ENCODE data around the gene ZSCAN2. TPM values are rescaled to one million over a fixed set of nuclear protein-coding genes. Genes with fewer than 3 reads are reported as not detected.

Gene ZSCAN2
- total RNA-seq, 4 donors from 2014 or later: 0.59 to 30.0 (median 5.3) TPM

DNA sequence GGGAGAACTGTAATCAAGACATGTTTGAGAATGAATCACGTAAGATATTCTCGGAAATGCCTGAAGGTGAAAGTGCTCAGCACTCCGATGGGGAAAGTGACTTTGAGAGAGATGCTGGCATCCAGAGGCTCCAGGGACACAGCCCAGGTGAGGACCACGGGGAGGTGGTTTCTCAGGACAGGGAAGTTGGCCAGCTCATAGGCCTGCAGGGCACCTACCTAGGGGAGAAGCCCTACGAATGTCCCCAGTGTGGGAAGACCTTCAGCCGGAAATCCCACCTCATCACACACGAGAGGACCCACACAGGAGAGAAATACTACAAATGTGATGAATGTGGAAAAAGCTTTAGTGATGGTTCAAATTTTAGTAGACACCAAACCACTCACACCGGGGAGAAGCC is 19.8 kb downstream of the ZSCAN2 start:
- Histone ChIP-seq H3K9me3 (peaks cover 0 to 18% of the 10 kb centered on the region in 2 donors), H3K4me1 (no peaks in the 10 kb centered on the region), H3K27me3 (no peaks in the 10 kb centered on the region), H3K27ac (no peak overlapping the region), H3K36me3 (no peaks in the 10 kb centered on the region), H3K4me3 (no peak overlapping the region)
- intact Hi-C loops (cut with DNase I; ENCODE audit: low total_unique reads): no loop called here
- DNase-seq: no peak
- no peak for TF ChIP-seq POLR2A (IDR thresholded peaks at IDR 0.05)
- TF ChIP-seq, protein P1, sequence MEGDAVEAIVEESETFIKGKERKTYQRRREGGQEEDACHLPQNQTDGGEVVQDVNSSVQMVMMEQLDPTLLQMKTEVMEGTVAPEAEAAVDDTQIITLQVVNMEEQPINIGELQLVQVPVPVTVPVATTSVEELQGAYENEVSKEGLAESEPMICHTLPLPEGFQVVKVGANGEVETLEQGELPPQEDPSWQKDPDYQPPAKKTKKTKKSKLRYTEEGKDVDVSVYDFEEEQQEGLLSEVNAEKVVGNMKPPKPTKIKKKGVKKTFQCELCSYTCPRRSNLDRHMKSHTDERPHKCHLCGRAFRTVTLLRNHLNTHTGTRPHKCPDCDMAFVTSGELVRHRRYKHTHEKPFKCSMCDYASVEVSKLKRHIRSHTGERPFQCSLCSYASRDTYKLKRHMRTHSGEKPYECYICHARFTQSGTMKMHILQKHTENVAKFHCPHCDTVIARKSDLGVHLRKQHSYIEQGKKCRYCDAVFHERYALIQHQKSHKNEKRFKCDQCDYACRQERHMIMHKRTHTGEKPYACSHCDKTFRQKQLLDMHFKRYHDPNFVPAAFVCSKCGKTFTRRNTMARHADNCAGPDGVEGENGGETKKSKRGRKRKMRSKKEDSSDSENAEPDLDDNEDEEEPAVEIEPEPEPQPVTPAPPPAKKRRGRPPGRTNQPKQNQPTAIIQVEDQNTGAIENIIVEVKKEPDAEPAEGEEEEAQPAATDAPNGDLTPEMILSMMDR (IDR thresholded peaks at IDR 0.05): no peak

DNA sequence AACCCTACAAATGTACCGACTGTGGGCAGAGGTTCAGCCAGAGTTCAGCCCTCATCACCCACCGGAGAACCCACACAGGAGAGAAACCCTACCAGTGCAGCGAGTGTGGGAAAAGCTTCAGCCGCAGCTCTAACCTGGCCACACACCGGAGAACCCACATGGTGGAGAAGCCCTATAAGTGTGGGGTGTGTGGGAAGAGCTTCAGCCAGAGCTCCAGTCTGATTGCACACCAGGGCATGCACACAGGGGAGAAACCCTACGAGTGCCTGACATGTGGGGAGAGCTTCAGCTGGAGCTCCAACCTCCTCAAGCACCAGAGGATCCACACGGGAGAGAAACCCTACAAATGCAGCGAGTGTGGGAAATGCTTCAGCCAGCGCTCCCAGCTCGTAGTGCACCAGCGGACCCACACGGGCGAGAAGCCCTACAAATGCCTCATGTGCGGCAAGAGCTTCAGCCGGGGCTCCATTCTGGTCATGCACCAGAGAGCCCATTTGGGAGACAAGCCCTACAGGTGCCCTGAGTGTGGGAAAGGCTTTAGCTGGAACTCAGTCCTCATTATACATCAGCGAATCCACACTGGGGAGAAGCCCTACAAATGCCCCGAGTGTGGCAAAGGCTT is 20.7 kb downstream of the ZSCAN2 start:
- no peak for TF ChIP-seq POLR2A (IDR thresholded peaks at IDR 0.05)
- TF ChIP-seq, protein P1 (IDR thresholded peaks at IDR 0.05): no peak
- intact Hi-C loops (cut with DNase I; ENCODE audit: low total_unique reads): no loop called here
- Histone ChIP-seq H3K27ac (no peak overlapping the region), H3K4me1 (no peaks in the 10 kb centered on the region), H3K9me3 (peaks cover 0 to 18% of the 10 kb centered on the region in 2 donors), H3K36me3 (no peaks in the 10 kb centered on the region), H3K27me3 (no peaks in the 10 kb centered on the region), H3K4me3 (no peak overlapping the region)
- no peak for DNase-seq

DNA sequence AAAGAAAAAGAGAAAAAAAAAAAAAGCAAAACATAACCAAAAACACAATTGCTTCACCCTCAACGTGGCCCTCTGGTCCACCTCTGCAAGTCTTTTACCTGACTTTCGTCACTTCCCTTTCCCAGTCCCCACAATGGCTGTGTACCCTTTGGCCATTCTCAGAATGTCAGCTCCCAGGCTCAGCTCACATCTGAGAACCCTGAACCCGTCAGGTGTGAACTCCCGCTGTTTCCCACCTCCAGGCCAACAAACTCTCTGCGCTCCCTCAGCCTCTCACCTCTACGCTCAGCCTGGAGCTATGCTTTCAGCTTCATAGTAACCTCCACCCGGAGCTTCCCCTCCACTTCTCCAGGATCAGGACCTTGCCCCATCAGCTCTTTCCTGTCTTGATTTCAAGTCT is 23.6 kb downstream of the ZSCAN2 start:
- no peak for TF ChIP-seq POLR2A (IDR thresholded peaks at IDR 0.05)
- TF ChIP-seq, protein P1 (IDR thresholded peaks at IDR 0.05): no peak
- peaks cover 0 to 18% of the 10 kb centered on the region in 2 donors for H3K9me3 ChIP-seq
- no peak for DNase-seq
- intact Hi-C loops (cut with DNase I; ENCODE audit: low total_unique reads): no loop called here
- no peak overlapping the region for H3K4me3 ChIP-seq
- H3K36me3 ChIP-seq: no peaks in the 10 kb centered on the region
- H3K27ac ChIP-seq: no peak overlapping the region
- H3K4me1 ChIP-seq: no peaks in the 10 kb centered on the region
- no peaks in the 10 kb centered on the region for H3K27me3 ChIP-seq

DNA sequence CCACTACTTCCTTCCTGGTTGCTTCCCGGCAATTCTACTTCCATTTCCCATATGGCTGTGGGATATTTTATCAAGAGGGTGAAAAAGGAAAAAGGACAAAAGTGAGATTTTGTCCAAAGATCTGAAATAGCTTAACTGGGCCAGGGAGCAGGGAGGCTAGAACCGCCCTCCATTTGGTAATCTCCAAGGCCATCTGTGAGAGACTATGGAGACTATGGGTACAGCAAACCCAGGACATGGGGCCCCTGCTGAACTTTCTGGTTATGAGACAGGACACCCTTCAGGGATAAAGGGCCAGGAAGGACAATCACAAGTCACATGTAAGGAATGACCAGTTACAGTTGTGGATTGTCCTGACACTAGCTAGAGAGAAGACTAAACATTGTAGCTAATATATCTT is 24.3 kb downstream of the ZSCAN2 start:
- intact Hi-C loops (cut with DNase I; ENCODE audit: low total_unique reads): no loop called here
- H3K27me3 ChIP-seq: no peaks in the 10 kb centered on the region
- no peak for DNase-seq
- H3K4me1 ChIP-seq: no peaks in the 10 kb centered on the region
- H3K9me3 ChIP-seq: peaks cover 0 to 18% of the 10 kb centered on the region in 2 donors
- H3K4me3 ChIP-seq: no peak overlapping the region
- H3K36me3 ChIP-seq: no peaks in the 10 kb centered on the region
- TF ChIP-seq POLR2A (IDR thresholded peaks at IDR 0.05): no peak
- TF ChIP-seq, protein P1 (IDR thresholded peaks at IDR 0.05): no peak
- no peak overlapping the region for H3K27ac ChIP-seq

DNA sequence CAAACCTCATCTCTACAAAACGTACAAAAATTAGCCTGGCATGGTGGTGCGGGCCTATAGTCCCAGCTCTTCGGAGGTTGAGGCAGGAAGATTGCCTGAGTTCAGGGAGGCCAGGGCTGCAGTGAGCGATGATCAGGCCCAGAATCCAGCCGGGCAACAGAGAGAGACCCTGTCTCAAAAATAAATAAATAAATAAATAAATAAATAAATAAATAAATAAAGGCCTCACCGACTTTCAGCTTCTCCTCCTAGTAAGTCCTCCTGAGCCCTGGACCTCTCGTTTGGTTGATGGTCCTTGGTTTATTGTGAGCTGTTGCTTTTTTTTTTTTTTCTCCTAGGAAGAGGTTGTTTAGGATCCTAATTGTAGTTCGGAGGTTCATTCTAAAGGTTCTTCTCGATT is 28.2 kb downstream of the ZSCAN2 start:
- no peaks in the 10 kb centered on the region for H3K36me3 ChIP-seq
- intact Hi-C loops (cut with DNase I; ENCODE audit: low total_unique reads): no loop called here
- no peak for DNase-seq
- peaks cover 0 to 7% of the 10 kb centered on the region in 2 donors for H3K4me1 ChIP-seq
- TF ChIP-seq POLR2A (IDR thresholded peaks at IDR 0.05): no peak
- TF ChIP-seq, protein P1 (IDR thresholded peaks at IDR 0.05): no peak
- no peaks in the 10 kb centered on the region for H3K9me3 ChIP-seq
- no peaks in the 10 kb centered on the region for H3K27me3 ChIP-seq
- no peak overlapping the region for H3K4me3 ChIP-seq
- H3K27ac ChIP-seq: no peak overlapping the region

Data from uterus (tissue), 4 donors.